G401 (cell line): Measurements from ENCODE around the gene MAN1B1. TPM values are rescaled to one million over a fixed set of nuclear protein-coding genes. Genes with fewer than 3 reads are reported as not detected.

Experiments
- DNase-seq: peaks from one replicate; pipeline ENCODE4 v3.0.0-alpha.2; 2015; ENCODE audit warnings: low spot score
- in situ Hi-C: cut with HindIII; loops from 2 replicates; pipeline ENCODE4 v1.10.0; 2016; ENCODE audit warnings: low sequenced_read_pairs, mixed read lengths
- total RNA-seq: library from RNA; depleted of rRNA; stranded (reverse); fragments of >200 nt; shearing (Covaris generic); gene quantifications from 2 replicates; pipeline ENCODE4 v1.2.3, GENCODE V29; 2014

MAN1B1 gene
- total RNA-seq, 1 experiment from 2014 or later: 73.9 TPM

- no peak for DNase-seq
- in situ Hi-C loops: no loop called here
These were observed 7.4 kb upstream of the MAN1B1 start for GRCh38 chr9:137079401-137079787.

- no peak for DNase-seq
- in situ Hi-C loops: no loop called here
These were observed 6.3 kb upstream of the MAN1B1 start for GRCh38 chr9:137080260-137081122.

DNA sequence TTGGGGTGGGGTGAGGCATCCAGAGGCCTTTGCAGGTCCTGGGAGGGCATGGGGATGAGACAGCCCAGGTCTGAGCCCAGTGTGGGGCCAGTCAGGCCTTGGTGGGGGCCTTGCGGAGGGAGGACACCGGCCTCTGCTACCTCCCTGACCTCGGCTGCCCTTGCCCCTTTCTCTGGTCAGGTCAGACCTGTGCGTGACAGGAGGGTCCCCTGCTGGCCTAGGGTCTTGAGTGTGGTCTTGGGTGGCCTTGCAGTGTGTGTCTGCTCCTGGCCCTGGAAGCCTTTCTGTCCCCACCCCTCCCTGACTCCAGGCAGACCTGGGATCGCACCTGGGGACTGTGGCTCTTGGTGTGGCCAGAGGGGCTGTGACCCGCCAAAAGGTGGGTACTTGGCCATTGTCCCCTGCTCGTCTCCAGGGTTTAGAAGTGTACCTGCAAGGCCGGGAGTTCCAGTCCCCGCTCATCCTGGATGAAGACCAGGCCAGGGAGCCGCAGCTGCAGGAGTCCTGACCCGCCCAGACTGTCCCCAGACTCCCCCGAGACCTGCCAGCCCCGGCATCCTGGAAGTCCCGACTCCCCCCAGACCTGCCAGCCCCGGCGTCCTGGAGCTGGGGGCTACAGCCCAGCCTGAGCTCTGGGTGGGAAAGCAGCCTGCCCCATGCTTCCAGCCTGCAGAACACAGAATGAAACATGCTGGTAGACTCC is 4.4 kb upstream of the MAN1B1 start:
- DNase-seq: no peak
- in situ Hi-C loops: no loop called here

GRCh38 chr9:137082925-137083290 is 3.9 kb upstream of the MAN1B1 start:
- in situ Hi-C loops: no loop called here
- DNase-seq: no peak

GRCh38 chr9:137083394-137084004 is 3.3 kb upstream of the MAN1B1 start:
- in situ Hi-C loops: no loop called here
- DNase-seq: peak; percentile 17

DNA sequence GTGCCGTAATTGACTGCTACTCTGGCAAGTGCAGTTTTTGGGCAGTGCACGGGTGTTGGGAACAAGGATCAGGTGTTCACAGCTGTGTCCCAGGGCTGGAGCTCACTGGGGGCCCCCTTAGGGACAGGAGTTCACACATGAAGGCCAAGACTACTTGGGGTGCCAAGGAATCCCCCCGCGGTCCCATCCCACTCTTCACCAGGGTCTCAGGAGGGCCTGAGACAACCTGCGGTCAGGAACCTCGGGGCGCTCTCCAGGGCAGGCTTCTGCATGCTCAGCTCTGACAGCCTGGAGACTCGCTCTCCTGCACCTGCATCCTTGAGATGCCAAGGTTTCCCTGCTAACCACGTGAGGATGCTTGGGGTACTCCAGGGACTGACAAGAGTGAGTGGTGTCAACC is 2.3 kb upstream of the MAN1B1 start:
- in situ Hi-C loops: no loop called here

DNA sequence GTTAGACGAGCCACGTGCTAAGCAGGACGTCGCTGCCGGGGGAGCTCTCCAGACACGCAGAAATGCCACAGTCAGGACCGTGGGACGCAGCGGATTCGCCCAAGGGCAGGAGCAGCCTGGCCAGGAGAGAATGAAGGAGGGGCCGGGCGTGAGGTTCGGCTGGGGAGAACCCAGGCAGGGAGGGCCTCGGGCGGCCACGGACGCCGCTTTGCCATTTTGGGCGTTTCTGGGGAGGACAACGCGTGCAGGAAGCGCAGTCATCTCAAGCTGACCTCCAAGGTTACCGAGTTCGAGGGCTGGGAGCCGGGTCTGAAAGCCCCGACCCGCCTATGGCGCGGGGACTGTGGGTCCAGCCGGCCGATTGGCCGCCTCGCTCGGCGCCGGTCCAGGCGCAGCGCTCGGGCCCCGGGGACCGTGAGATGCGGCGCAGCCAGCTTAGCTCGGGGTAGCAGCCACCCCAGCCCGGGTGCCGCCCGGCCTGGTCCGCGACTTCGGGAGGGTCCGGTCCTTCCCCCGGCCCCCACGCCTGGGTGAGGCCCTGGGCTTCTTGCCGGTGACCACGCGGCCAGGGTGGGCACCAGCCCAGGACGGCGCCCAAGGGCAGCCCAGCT is 760 bp upstream of the MAN1B1 start:
- DNase-seq: peak; percentile 32
- in situ Hi-C loops: no loop called here

More for the DNA sequence above, 2.3 kb upstream of the MAN1B1 start:
- DNase-seq: no peak

- no peak for DNase-seq
- in situ Hi-C loops: no loop called here
These were observed 682 bp downstream of the MAN1B1 start for GRCh38 chr9:137087409-137087925.

DNA sequence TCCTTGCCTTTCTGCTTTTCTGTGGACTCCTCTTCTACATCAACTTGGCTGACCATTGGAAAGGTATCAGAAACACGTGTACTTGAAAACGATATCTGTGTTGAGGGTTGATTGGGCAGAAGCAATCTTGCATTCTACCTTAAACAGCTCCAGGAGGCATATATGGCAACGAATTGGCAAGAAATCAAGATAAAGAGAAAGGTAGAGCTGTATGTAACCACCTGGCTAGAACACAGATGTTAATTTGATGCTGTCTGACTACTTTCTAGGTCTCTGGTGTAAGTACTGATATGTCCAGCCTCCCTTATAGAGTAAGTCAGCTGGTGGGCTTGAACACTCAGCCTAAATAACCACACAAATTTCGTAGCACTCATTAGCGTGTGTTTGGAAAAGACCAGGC is 1.3 kb downstream of the MAN1B1 start:
- in situ Hi-C loops: no loop called here
- DNase-seq: no peak

- no peak for DNase-seq
- in situ Hi-C loops: no loop called here
These were observed 2.6 kb downstream of the MAN1B1 start for GRCh38 chr9:137089232-137089947.

DNA sequence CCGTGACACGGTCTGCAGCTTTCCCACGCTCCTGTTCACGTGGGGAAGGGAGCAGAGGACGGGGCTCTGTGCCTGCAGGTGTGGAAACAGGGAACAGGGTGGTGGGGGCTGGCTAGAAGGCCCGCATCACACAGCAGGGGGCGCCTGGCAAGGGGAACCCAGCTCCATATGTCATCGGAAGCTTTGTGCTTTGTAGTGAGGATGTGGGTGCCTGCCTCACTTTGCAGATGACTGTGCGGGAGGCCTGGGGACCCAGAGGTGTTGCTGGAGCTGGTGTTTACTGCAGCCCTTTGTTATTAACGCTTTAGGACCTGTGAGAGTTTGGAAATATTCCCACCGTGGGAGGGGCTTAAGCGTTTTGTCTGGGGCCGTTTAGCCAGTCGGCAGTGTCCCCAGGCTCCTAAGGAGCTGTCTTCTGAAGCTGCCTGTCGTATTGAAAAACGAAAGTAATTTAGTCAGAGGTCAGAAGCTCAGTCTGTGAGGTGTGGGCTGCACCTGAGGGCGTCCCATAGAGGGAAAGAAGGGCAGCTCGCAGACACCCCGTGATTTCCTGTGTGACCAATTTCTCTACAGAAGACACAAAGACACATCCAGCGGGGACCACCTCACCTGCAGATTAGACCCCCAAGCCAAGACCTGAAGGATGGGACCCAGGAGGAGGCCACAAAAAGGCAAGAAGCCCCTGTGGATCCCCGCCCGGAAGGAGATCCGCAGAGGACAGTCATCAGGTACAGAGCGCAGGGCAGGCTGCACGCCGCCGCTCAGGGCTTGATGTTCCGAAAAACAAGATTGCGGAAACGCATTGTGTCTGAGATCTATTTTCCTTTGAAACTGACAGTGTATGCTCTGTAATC is 9.1 kb downstream of the MAN1B1 start:
- in situ Hi-C loops: no loop called here
- DNase-seq: no peak

GRCh38 chr9:137096785-137097546 is 10.2 kb downstream of the MAN1B1 start:
- DNase-seq: no peak
- in situ Hi-C loops: no loop called here

GRCh38 chr9:137097761-137098462 is 11.1 kb downstream of the MAN1B1 start:
- DNase-seq: no peak
- in situ Hi-C loops: no loop called here

DNA sequence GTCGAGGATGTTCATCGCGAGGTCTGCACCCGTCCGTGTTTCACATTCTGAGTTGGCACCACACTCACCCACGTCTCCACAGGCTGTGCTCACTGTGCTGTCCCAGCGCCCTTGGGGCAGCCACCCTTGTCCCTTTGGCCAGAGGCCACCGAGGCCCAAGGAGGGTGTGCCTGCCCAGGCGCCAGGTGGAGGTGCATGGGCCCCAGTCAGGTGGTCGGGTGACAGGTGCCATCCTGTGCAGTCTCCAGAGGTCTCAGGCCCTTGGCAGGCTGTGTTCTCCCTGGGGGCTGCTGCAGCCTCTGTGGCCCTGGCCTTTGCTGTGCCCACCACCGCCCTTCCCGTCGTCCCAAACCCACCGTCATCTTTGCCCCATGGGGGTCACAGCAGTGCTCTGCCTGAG is 12.4 kb downstream of the MAN1B1 start:
- DNase-seq: no peak
- in situ Hi-C loops: no loop called here

DNA sequence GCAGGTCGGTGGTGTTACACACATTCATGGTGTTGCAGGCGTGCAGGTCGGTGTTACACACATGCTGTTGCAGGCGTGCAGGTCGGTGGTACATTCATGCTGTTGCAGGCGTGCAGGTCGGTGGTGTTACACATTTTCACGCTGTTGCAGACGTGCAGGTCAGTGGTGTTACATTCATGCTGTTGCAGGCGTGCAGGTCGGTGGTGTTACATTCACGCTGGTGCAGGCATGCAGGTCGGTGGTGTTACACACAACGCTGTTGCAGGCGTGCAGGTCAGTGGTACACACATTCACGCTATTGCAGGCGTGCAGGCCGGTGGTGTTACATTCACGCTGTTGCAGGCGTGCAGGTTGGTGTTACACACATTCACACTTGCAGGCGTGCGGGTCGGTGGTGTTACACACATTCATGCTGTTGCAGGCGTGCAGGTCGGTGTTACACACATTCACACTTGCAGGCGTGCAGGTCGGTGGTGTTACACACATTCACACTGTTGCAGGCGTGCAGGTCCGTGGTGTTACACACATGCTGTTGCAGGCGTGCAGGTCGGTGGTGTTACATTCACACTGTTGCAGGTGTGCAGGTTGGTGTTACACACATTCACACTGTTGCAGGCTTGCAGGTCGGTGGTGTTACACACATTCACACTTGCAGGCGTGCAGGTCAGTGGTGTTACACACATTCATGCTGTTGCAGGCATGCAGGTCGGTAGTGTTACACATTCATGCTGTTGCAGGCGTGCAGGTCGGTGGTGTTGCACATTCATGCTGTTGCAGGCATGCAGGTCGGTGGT is 16.6 kb downstream of the MAN1B1 start:
- DNase-seq: no peak
- in situ Hi-C loops: no loop called here
